G401 (cell line): ENCODE results near the gene WDR45B. TPM values are rescaled to one million over a fixed set of nuclear protein-coding genes. Genes with fewer than 3 reads are reported as not detected.

ENCODE experiments used
- DNase-seq: peaks from one replicate; pipeline ENCODE4 v3.0.0-alpha.2; 2015; ENCODE audit warnings: low spot score
- in situ Hi-C: cut with HindIII; loops from 2 replicates; pipeline ENCODE4 v1.10.0; 2016; ENCODE audit warnings: low sequenced_read_pairs, mixed read lengths
- total RNA-seq: library from RNA; depleted of rRNA; stranded (reverse); fragments of >200 nt; shearing (Covaris generic); gene quantifications from 2 replicates; pipeline ENCODE4 v1.2.3, GENCODE V29; 2014

Gene WDR45B
- total RNA-seq, 1 experiment from 2014 or later, result 109 TPM

DNA sequence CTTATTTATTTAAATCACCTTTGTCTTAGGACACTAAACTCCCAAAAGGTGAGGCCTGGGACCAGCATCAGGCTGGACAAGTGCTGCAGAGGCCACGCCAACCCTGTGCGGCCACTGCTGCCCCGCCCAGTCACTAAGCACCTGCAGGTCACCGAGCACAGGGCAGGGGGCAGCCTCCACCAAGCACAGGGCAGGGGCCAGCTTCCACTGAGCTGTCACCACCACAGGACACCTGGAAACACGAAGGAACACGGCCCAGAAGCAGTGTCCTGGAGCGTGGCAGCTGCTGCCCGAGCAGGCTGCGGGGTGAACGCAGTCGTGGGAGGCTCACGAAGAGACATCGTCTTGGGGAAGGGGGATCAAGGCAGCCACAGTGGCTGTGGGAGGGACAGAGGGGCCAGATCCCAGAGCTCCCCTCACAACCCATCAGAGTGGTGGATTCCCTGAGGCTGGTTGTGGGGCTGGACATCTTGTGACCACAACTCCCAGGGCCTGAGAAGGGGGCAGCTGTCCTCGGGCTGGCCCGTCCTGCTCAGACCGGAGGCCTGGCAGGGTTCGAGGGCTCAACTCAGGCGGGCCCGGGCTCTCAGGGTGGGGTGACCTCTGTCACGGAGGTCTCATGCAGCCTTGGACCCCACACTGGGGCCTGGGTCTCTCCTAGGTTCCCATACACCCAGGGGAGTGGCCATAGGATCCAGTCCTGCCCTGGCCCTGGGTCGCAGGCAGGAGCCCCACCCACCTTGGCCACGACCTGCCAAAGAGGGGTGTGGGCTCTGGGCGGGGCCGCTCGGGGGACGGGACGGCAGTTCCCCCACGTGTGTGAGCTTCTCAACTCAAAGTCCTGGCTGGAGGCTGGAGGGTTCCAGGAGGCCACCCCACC lies 31.6 kb upstream of the WDR45B start:
- in situ Hi-C loops, result no loop called here
- no peak for DNase-seq

DNA sequence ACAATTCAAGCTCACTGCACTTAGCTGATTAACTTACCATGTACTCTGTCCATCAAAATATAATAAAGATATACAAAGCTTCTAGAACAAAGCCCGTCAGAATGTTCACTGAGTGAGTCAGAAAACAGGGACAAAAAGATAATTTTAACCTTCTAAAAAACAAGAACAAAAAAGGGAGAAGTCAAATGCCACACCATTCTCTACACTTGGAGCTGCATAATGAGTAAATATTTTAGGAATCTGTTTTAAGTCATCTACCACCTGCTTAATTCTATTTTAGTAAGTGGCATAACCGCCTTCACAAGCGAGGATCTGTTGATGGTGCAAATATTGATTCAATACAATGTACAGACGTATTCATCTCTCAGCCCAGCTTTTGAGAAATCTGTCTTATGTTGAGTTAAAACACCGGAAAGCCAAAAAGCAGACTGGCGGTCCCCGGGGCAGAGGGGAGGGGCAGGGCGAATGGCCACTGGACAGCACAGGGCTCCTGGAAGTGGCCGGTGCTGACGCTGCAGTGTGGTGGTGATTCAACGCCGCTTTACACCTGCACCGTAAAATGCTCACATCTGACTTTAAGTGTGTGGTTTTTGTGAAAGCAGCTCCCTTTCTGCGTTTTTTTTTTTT lies 30.1 kb upstream of the WDR45B start:
- DNase-seq, result no peak
- in situ Hi-C loops, result no loop called here

DNA sequence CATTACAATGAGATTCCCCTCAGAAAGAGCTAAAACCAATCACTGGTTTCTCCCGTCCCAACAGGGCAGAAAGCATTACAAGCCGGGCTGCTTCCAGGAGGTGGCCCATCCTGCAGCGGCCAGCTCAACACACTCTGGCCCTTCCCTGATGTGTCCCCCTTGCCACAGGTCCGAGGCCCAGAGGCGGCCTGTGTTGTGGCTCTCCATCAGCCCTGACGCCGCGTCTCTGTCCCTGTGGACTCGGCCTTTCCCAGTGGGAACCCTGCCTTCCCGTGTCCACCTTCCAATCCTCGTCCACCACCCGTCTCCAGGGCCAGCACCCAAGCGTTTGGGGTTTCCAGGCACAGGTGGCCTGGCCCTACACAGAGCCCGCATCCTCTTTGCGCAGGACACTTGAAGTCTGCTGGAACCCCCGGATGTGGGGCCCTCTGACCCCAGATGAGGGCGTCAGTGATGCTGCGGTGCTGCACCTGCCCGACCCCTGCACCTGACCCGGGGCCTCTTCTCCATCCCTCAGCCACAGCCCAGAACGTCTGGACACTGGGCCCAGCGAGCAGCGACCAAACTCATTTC lies 29.2 kb upstream of the WDR45B start:
- no peak for DNase-seq
- in situ Hi-C loops, result no loop called here

DNA sequence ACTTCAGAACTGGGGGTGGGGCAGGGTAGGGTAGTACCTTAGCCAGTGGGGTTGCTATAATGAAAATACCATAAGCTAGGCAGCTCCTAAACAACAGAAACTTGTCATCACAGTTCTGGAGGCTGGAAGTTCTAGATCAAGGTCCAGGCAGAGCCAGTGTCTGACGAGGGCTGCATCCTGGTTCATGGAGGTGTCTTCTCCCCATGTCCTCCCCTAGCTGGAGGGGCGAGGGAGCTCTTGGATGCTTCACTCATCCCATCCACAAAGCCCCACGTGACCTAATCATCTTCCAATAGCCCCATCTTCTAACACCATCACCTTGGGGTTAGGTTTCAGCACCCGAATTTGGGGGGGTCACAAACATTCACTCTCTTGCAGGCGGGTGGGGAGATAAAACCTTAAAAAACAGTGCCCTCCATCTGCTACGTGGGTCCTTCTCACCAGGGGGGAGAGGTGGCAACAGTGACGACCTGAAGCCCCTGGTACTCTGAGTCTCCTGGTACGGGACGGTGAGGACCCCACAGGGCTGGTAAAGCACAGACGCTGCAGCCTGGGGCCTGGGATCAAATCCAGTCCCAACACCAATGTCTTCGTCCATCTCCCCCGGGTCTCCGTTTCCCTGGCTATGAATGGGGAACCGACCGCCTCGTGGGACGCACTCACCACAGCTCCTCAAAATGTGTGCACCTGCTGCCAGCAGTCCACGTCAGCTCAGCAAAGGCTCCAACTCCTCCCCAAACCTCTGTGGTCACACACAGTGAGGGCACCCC lies 27.4 kb upstream of the WDR45B start:
- DNase-seq, result no peak

DNA sequence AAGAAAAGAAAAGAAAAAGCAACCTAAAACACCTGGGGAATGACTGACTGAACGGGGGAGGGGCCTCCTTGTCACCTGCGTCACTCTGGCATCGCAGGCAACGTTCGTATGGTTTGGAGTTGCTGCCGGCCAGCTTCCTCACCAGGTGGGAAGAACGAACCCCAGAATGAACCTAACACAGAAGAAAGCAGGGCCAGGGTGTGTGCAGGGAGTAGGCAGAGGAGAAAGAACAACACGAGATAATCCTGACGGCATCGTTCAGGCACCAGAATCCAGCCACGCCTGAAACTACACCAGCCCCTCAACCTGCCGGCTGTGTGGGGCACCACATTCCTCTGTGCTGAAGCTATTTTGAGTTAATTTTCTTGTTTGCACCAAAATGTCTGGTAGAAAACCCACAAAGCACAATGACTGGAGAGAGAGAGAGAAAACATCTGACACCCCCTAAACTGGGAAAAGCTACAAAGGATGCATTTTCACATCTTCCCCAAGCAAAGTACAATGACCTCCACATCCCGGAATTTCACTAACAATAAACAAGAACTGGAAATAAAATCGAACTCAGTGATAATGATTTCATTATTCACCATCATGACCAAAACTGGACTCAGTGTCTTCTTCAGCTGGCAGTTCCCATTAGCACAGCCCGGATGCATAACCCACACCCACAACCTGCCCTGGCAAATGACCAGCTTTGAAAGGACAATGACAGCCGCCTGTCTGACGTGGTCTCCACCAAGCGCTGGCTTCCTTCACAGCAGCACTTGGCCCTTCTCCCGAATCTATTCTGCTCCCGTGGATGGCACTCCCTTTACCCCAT lies 26.6 kb upstream of the WDR45B start:
- DNase-seq, result no peak
- in situ Hi-C loops, result no loop called here

More for the DNA sequence above, 27.4 kb upstream of the WDR45B start:
- in situ Hi-C loops, result no loop called here

DNA sequence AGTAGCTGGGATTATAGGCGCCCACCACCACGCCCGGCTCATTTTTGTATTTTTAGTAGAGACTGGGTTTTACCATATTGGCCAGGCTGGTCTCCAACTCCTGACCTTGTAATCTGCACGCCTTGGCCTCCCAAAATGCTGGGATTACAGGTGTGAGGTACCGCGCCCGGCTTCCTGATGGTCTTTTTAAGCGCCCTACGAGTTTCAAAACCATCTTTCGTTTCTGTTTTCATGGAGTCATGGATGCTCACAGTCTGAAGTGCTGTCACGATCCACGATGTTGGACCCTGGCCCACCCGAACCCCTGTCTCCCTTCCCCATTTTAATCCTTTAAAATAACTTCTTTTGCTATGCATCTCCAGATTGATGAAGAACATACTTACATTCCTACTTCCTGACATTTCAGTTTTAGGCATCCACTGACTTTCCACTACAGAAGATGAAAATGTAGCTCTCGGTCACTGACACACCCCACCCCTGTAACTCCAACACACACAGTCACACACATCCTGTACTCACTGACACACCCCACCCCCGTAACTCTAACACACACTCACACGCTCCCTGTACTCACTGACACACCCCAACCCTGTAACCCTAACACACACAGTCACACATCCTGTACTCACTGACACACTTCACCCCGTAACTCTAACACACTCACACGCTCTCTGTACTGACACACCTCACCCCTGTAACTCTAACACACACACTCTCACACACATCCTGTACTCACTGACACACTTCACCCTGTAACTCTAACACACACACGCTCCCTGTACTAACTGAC lies 22.6 kb upstream of the WDR45B start:
- in situ Hi-C loops, result no loop called here
- no peak for DNase-seq

DNA sequence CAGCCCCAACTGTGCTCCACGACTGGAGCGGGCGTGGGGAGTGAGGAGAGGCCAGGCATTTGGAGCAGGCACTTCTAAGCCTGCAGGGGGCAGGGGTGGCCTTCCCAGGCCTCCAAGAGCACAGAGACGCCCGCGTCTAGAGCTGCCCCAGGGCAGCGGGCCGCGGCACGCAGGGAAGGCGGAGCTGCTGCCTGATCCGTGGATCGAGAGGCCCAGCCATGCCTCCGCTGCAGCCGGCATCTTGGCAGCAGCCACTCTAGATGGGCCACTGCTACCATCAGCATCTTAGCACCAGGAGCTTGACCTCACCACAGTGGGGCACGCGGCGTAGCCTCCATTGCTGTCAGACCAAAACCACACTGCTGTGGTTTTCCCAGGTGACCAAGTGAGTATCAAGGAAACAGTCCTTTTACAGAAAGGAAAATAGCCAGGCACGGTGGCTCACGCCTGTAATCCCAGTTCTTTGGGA lies 20.4 kb upstream of the WDR45B start:
- in situ Hi-C loops, result loop anchor here (10.0 kb wide), 1 partner anchor 96 kb away; no protein-coding TSS in a partner anchor
- DNase-seq, result peak; percentile 65

DNA sequence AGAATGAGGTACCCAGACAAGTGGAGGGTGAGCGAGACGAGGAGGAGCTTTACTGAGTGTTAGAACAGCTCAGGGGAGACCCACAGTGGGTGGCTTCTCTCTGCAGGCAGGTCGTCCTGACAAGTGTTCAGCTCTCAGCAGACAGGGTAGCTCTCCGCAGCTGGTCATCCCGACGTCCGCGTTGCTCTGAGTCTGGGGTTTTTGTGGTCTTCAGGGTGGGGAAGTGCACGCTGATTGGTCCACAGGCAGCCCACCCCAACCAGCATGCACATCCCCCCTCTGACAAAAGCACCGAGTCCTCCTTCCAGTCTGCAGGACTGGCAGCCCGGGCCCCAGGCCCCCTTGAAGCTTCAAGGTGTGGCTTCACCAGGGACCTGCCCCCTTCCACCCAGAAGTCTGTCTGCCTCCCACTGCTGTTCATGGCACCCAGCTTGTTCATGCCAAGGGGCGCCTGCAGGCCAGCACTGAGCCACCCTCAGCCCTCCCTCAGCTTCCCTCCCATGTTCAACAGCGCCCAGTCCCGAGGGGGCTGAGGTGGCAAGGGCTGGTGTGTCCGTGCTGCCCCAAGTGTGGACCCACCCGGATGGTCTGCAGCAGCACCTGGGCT lies 19.9 kb upstream of the WDR45B start:
- no peak for DNase-seq
- in situ Hi-C loops, result loop anchor here (10.0 kb wide), 1 partner anchor 97 kb away; no protein-coding TSS in a partner anchor

DNA sequence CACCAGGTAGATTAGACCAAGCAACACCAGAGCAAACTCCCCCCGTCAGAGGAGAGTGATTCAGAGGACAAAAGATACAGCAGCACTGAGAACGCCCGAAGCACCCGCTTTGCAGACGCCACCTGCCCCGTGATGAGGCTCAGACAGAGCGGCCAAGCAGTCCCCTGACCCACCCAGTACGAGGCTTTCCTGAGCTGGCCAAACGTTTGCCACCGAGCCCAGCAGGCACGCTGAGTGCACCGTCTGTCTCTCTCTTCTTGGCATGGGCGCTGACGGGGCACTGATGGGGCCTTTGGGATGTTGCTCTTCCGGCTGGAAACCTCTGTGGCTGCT lies 19.4 kb upstream of the WDR45B start:
- in situ Hi-C loops, result loop anchor here (10.0 kb wide), 1 partner anchor 97 kb away; no protein-coding TSS in a partner anchor
- peak; percentile 78 for DNase-seq

DNA sequence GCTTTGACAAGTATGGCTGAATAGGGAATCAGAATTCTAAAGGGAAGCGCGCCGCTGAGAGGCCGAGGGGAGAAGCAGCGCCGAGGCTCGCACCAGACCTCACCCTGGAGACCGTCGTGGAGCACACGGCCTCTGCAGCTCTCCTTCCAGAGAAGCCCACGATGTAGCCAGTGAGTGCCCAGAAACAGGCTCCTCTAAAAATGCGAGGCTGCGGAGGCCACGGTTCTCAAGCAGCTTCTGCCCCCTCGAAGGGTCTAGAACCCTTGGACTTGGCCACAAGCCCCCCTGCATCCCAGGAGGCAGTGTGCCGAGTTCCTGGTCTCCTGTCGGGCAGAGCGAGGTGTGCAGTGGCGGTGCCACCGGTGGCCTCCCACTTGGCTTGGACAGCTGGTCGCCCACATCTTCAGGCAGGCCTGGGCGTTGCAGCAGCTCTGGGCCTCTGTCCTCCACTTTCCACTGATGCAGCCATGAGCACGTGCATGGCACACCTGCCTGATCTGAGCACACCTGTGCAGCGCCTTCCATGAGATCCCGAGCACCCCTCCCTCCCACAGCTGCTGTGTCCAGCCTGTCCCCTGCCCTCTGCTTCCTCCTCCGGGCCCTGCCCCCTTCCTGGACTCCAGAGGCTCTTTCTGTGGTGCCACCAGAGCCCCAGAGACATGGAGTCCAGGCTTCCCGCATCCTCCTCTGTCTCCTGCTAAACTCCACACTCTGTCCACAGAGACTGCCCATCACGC lies 18.9 kb upstream of the WDR45B start:
- DNase-seq, result no peak
- in situ Hi-C loops, result loop anchor here (10.0 kb wide), 1 partner anchor 98 kb away; no protein-coding TSS in a partner anchor

DNA sequence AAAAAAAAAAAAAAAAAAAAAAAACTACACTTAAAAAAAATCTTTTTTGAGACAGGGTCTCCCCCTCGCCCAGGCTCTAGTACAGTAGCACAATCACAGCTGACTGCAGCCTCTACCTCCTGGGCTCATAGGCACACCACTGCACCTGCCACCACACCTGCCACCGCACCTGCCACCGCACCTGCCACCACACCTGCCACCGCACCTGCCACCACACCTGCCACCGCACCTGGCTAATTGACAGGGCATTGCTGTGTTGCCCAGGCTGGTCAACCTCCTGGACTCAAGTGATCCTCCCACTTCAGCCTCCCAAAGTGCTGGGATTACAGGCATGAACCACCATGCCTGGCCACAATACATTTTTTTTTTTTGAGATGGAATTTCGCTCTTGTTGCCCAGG lies 17.6 kb upstream of the WDR45B start:
- in situ Hi-C loops, result loop anchor here (10.0 kb wide), 1 partner anchor 99 kb away; no protein-coding TSS in a partner anchor

DNA sequence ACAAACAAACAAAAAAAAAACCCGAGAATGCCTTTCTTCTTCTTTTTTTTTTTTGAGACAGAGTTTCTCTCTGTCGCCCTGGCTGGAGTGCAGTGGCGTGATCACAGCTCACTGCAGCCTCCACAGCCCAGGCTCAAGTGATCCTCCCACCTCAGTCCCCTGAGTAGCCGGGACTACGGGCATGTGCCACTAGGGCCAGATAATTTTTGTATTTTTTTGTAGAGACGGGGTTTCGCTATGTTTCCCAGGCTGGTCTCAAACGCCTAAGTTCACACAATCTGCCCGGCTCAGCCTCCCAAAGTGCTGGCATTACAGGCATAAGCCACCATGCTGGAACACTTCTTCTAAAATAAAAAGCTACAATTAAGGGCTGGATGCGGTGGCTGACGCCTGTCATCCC lies 17.0 kb upstream of the WDR45B start:
- no peak for DNase-seq
- in situ Hi-C loops, result loop anchor here (10.0 kb wide), 1 partner anchor 100 kb away; no protein-coding TSS in a partner anchor

More for the DNA sequence above, 17.6 kb upstream of the WDR45B start:
- DNase-seq, result no peak

DNA sequence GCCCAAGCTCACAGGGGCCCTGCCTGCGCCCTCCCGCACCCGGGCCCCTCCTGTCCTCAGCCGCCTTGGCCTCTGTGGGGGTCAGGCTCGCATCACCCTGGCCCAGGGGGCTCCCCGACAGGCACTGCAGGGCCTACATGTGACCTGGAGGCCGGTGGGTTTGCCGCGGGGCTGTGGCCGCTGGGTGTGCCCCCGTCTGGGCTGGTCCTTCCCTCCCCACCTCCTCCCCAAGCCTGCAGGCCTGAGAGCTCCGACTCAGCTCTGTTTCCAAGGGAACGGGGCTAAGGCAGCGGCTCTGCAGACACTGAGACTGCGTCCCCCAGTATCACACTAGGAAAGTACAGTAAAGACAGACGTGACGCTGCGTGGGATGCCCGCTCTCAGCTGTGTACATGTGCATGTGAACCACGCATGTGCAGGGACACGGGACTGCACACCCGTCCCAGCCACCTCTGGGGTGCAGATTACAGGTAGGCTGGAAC lies 16.5 kb upstream of the WDR45B start:
- in situ Hi-C loops, result loop anchor here (10.0 kb wide), 1 partner anchor 100 kb away; no protein-coding TSS in a partner anchor
- no peak for DNase-seq

DNA sequence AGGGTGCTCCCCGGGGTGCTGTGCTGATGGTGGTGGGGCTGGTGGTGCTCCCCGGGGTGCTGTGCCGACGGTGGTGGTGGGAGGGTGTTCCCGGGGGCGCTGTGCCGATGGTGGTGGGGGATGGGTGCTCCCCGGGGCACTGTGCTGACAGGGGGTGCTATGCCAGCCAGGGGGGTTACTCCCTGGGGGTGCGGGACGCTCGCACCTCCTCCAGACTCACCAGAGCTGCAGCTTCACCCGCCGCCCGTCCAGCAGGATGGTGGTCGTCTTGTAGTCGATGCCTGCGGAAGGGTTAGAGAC lies 16.0 kb upstream of the WDR45B start:
- no peak for DNase-seq
- in situ Hi-C loops, result loop anchor here (10.0 kb wide), 1 partner anchor 101 kb away; no protein-coding TSS in a partner anchor

DNA sequence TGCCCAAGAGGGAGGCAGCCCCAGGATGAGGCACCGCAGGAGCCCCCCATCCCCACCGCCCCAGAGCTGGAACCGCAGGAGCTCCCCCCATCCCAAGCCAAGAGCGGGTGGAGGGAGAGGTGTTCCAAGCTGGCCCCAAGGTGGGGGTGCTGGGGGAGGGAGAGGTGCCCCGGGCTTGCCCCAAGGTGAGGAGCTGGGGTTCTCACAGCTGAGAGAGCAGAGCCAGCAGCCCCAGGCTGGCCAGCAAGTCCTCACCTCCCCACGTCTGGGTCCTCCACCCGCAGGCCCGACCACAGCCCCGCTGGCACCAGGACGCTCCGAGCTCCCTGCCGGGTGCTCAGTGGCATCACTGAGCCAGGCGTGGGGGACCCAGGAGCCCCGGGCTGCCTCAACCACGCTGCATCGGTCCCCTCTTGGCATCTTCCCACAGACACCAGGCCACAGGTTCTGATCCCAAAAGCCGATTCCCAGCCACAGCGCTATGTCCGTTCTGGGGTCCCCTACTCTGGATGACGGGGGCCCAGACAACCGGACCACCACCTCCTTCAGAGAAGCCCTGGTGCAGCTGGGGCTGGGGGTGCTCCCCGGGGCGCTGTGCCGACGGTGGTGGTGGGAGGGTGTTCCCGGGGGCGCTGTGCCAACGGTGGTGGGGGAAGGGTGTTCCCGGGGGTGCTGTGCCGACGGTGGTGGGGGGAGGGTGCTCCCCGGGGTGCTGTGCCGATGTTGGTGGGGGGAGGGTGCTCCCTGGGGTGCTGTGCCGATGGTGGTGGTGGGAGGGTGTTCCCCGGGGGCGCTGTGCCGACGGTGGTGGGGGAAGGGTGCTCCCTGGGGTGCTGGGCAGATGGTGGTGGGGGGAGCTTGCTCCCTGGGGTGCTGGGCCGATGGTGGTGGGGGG lies 15.4 kb upstream of the WDR45B start:
- DNase-seq, result no peak
- in situ Hi-C loops, result loop anchor here (10.0 kb wide), 1 partner anchor 101 kb away; no protein-coding TSS in a partner anchor
